DMS79 (cell line): ENCODE data around the gene GSPT1.

ENCODE experiments used
- DNase-seq: peaks from one replicate; lab custom pipeline; 2025; lab: John Stamatoyannopoulos, UW

GSPT1 gene

GRCh38 chr16:11913425-11914079, 2.2 kb downstream of the GSPT1 start:
- no peak for DNase-seq

GRCh38 chr16:11909653-11910545, 5.9 kb downstream of the GSPT1 start:
- DNase-seq = no peak

- no peak for DNase-seq
Observed at GRCh38 chr16:11907160-11907970, 8.4 kb downstream of the GSPT1 start.

GRCh38 chr16:11903906-11904305, 11.8 kb downstream of the GSPT1 start:
- DNase-seq = no peak

- no peak for DNase-seq
Observed at GRCh38 chr16:11901091-11901490, 14.7 kb downstream of the GSPT1 start.

GRCh38 chr16:11896486-11897176, 19.1 kb downstream of the GSPT1 start:
- DNase-seq = peak; percentile 11

- DNase-seq = no peak
Observed at GRCh38 chr16:11893571-11893970, 22.2 kb downstream of the GSPT1 start.

- DNase-seq = no peak
Observed at GRCh38 chr16:11892761-11893160, 23.0 kb downstream of the GSPT1 start.

GRCh38 chr16:11890231-11890965, 25.4 kb downstream of the GSPT1 start:
- DNase-seq = no peak

GRCh38 chr16:11886881-11887280, 28.9 kb downstream of the GSPT1 start:
- DNase-seq = no peak

GRCh38 chr16:11884035-11884434, 31.7 kb downstream of the GSPT1 start:
- DNase-seq = no peak

- DNase-seq = no peak
Observed at GRCh38 chr16:11880007-11880406, 35.7 kb downstream of the GSPT1 start.

GRCh38 chr16:11877374-11877773, 38.4 kb downstream of the GSPT1 start:
- DNase-seq = no peak

- no peak for DNase-seq
Observed at GRCh38 chr16:11876306-11876705, 39.5 kb downstream of the GSPT1 start.

GRCh38 chr16:11875721-11876120, 40.0 kb downstream of the GSPT1 start:
- DNase-seq = no peak

GRCh38 chr16:11871193-11871592, 44.6 kb downstream of the GSPT1 start:
- no peak for DNase-seq

- DNase-seq = no peak
Observed at GRCh38 chr16:11870399-11870798, 45.4 kb downstream of the GSPT1 start.

GRCh38 chr16:11869353-11870228, 46.2 kb downstream of the GSPT1 start:
- DNase-seq = no peak

GRCh38 chr16:11868412-11868980, 47.3 kb downstream of the GSPT1 start:
- no peak for DNase-seq

- no peak for DNase-seq
Observed at GRCh38 chr16:11862489-11862888, 53.3 kb downstream of the GSPT1 start.
